ENCODE results near the gene CCDC192.
"Not testable (repeated sequence)": the region's sequence is repeated elsewhere in the genome, so short reads cannot be mapped to it uniquely, and the experiment has no call there.

DNA sequence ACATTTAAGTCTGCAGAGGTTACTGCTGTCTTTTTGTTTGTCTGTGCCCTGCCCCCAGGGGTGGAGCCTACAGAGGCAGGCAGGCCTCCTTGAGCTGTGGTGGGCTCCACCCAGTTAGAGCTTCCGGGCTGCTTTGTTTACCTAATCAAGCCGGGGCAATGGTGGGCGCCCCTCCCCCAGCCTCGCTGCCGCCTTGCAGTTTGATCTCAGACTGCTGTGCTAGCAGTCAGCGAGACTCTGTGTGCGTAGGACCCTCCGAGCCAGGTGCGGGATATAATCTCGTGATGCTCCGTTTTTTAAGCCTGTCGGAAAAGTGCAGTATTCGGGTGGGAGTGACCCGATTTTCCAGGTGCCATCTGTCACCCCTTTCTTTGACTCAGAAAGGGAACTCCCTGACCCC, 36.2 kb downstream of the CCDC192 start:
- TF ChIP-seq, protein P1, sequence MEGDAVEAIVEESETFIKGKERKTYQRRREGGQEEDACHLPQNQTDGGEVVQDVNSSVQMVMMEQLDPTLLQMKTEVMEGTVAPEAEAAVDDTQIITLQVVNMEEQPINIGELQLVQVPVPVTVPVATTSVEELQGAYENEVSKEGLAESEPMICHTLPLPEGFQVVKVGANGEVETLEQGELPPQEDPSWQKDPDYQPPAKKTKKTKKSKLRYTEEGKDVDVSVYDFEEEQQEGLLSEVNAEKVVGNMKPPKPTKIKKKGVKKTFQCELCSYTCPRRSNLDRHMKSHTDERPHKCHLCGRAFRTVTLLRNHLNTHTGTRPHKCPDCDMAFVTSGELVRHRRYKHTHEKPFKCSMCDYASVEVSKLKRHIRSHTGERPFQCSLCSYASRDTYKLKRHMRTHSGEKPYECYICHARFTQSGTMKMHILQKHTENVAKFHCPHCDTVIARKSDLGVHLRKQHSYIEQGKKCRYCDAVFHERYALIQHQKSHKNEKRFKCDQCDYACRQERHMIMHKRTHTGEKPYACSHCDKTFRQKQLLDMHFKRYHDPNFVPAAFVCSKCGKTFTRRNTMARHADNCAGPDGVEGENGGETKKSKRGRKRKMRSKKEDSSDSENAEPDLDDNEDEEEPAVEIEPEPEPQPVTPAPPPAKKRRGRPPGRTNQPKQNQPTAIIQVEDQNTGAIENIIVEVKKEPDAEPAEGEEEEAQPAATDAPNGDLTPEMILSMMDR (conservative IDR thresholded peaks at IDR 0.05 in 1 of 2, IDR thresholded peaks at IDR 0.05 in 1 of 2; ENCODE audit: extremely low read depth in 1 of 2, insufficient read depth in 1 of 2, low read depth in 1 of 2, low read length in 2 of 2) = not testable (repeated sequence)
- not testable (repeated sequence) for TF ChIP-seq EZH2 (IDR thresholded peaks at IDR 0.05; ENCODE audit: borderline replicate concordance, low read length)

All from mammary epithelial cell (primary cell).